ENCODE measurements around the gene LZTR1.

DNA sequence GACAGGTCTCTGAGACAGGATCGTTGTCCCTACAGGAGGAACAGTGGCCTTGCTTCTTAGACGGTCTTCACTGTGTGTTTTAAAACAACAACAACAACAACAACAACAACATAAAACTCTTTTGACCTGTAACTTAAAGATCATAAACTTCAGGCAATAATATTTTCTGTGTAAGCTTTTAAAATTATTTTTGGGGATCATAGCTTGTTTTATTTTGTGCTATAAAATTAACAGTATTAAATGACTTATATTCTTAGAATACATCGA, 28.8 kb upstream of the LZTR1 start:
- no peak for TF ChIP-seq POLR2A (IDR thresholded peaks at IDR 0.05; ENCODE audit: control extremely low read depth in 1 of 2, low read depth in 2 of 2, low read length in 2 of 2)
- TF ChIP-seq EP300 (IDR thresholded peaks at IDR 0.05; ENCODE audit: borderline replicate concordance in 1 of 2, low read depth in 2 of 2, low read length in 2 of 2): no peak
- TF ChIP-seq RAD21 (IDR thresholded peaks at IDR 0.05 in 1 of 2, conservative IDR thresholded peaks at IDR 0.05 in 1 of 2; ENCODE audit: low read depth in 2 of 2, low read length in 2 of 2): no peak
